ENCODE results near the gene CRTC3.
"Not testable (repeated sequence)": the region's sequence is repeated elsewhere in the genome, so short reads cannot be mapped to it uniquely, and the experiment has no call there.

CRTC3 gene

DNA sequence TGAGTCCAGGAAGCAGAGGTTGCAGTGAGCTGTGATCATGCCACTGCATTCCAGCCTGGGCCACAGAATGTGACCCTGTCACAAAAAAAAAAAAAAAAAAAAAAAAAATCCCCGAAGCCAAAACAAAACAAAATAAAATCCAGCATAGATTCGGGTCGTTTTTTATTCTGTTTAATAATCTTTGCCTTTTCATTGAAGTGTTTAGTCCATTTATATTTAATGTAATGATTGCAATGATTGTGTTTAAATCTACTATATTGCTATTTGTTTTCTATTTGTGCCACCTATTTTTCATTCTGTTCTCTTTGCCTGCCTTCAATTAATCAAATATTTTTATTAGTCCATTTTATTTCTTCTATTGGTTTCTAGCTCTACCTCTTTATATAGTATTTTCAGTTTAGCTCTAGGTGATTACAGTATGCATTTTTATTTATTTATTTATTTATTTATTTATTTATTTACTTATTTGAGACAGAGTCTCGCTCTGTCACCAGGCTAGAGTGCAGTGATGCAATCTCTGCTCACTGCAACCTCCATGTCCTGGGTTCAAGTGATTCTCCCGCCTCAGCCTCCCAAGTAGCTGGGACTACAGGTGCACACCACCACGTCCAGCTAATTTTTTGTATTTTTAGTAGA lies 159.7 kb downstream of the CRTC3 start:
- in situ Hi-C loops (cut with HindIII; ENCODE audit: low sequenced_read_pairs) = not testable (repeated sequence)

DNA sequence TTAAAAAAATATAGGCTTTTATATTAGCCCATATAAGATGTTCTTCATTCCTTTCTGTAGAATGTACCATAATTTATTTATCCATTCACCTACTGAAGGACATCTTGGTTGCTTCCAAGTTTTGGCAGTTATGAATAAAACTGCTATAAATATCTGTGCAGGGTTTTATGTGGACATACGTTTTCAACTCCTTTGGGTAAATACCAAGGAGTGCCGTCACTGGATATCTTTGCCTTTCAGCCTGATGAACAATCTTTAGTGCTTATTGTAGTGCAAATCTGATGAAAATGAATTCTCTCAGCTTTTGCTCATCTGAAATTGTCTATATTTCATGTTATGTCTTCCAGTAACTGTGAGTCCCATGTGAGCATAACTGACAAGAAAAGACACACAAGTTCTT lies 160.9 kb downstream of the CRTC3 start:
- in situ Hi-C loops (cut with HindIII; ENCODE audit: low sequenced_read_pairs) = no loop called here

DNA sequence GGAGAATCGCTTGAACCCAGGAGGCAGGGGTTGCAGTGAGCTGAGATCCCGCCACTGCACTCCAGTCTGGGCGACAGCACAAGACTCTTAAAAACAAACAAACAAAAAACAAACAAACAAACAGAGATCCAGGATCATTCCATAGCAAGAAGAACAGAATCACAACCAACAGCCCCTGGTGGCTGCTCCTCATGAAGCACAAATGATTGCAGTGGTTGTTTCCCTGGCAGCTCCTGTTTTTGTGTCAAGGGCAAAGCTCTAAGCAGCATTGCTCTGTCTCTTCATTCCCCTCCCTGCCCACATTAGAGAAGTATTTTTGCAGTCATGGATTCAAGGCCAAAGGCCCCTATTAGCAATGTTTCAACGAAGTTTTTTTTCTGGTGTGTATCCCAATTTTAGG lies 161.6 kb downstream of the CRTC3 start:
- in situ Hi-C loops (cut with HindIII; ENCODE audit: low sequenced_read_pairs) = no loop called here

- in situ Hi-C loops (cut with HindIII; ENCODE audit: low sequenced_read_pairs) = no loop called here
These were observed 162.5 kb downstream of the CRTC3 start for GRCh38 chr15:90691982-90692773.
